SK-N-DZ (cell line): ENCODE data around the gene ZNF528. TPM values are rescaled to one million over a fixed set of nuclear protein-coding genes. Genes with fewer than 3 reads are reported as not detected.
A peak's percentile ranks its signal among the peaks of the same experiment; 100 is the strongest.

Source experiments
- DNase-seq: peaks from one replicate; pipeline ENCODE4 v3.0.0-alpha.2; 2015; ENCODE audit warnings: low spot score
- polyA plus RNA-seq, 2 experiments: library from polyadenylated mRNA; depleted of rRNA; stranded (reverse); fragments of >200 nt; gene quantifications; 2 replicates each; pipeline ENCODE4 v1.2.3, GENCODE V29; 2014
- small RNA-seq, 2 experiments: library from RNA; depleted of rRNA; stranded (forward); fragments of <200 nt; gene quantifications; one replicate each; pipeline ENCODE3, GENCODE V24; 2014

The ZNF528 gene
- 11.1 and 23.4 TPM in 2 replicates for polyA plus RNA-seq (2014; cell fraction: cytosol; rRNA removed)
- polyA plus RNA-seq (2014; cell fraction: nucleus; rRNA removed), result 22.5 and 27.1 TPM in 2 replicates

- DNase-seq, result peak; percentile 84
Measured at GRCh38 chr19:52397310-52398080, at the start of gene ZNF528. ZNF528 (plus strand) TSS chr19:52397849; CDS start chr19:52402014, 4,165 bp downstream.

GRCh38 chr19:52351512-52351911 lies 46.1 kb upstream of the ZNF528 start:
- DNase-seq, result no peak

GRCh38 chr19:52366414-52366824 lies 31.2 kb upstream of the ZNF528 start:
- DNase-seq, result no peak

GRCh38 chr19:52369559-52370340 lies 27.9 kb upstream of the ZNF528 start, which contains the start of gene ZNF880:
ZNF880 (plus strand) TSS chr19:52369923; CDS start chr19:52369966, 43 bp downstream.
- DNase-seq, result peak; percentile 90

GRCh38 chr19:52370341-52370710 lies 27.3 kb upstream of the ZNF528 start:
- DNase-seq, result no peak

GRCh38 chr19:52391135-52391534 lies 6.5 kb upstream of the ZNF528 start:
- DNase-seq, result no peak

GRCh38 chr19:52398081-52398441 lies 412 bp downstream of the ZNF528 start:
- peak; percentile 6 for DNase-seq

GRCh38 chr19:52410276-52410675 lies 12.6 kb downstream of the ZNF528 start:
- DNase-seq, result no peak

- no peak for DNase-seq
Measured at GRCh38 chr19:52415711-52416110, 18.1 kb downstream of the ZNF528 start.

- no peak for DNase-seq
Measured at GRCh38 chr19:52428937-52429336, 31.3 kb downstream of the ZNF528 start, which contains the start of gene ZNF534. ZNF534 (plus strand) TSS chr19:52429148; CDS start chr19:52431475, 2,327 bp downstream.

- DNase-seq, result no peak
Measured at GRCh38 chr19:52442179-52442578, 44.5 kb downstream of the ZNF528 start.

- no peak for DNase-seq
Measured at GRCh38 chr19:52444506-52444905, 46.9 kb downstream of the ZNF528 start.

- DNase-seq, result no peak
Measured at GRCh38 chr19:52451241-52451640, 53.6 kb downstream of the ZNF528 start.

GRCh38 chr19:52453324-52454094 lies 55.9 kb downstream of the ZNF528 start, which contains the start of gene ZNF578:
ZNF578 (plus strand) TSS chr19:52453553; CDS start chr19:52501846, 48,293 bp downstream.
- peak; percentile 88 for DNase-seq

GRCh38 chr19:52464798-52465470 lies 67.3 kb downstream of the ZNF528 start:
- DNase-seq, result no peak

Small RNAs within 50 kb of the gene (small RNA-seq; reads per million reads assigned to genes)
- gene AC010332.1, result 0 reads per million in 2 experiments
